HEK293 (cell line): ENCODE data around the gene ARMH2.
A peak's percentile ranks its signal among the peaks of the same experiment; 100 is the strongest.

ENCODE experiments used
- CTCF ChIA-PET: fragments of 350-600 bp; formaldehyde crosslinking; extraction: SDS; loops from one replicate; lab custom pipeline; 2021; ENCODE audit warnings: antibody characterized with exemption; lab: Yijun Ruan, JAX
- POLR2A ChIA-PET: fragments of 300-600 bp; formaldehyde crosslinking; extraction: SDS; loops from one replicate; lab custom pipeline; 2020; ENCODE audit warnings: antibody characterized with exemption, inconsistent platforms; lab: Yijun Ruan, JAX
- H3K27ac ChIP-seq: fragments of 200-500 bp; sonication (Bioruptor generic); 2 replicates; pipeline ENCODE4 v1.5.1; 2014; ENCODE audit warnings: low read depth, low read length, control low read depth, inconsistent platforms; ENCODE audit errors: extremely low read depth
- H3K36me3 ChIP-seq, 2 experiments: fragments of 200-500 bp in 1 of 2; sonication (Bioruptor generic) in 1 of 2; 1 replicate in 1 of 2; 2 replicates in 1 of 2; pipeline ENCODE4 v1.5.1; 2014 to 2017; ENCODE audit warnings: inconsistent platforms in 2 of 2, low read length in 2 of 2; ENCODE audit not compliant: control insufficient read depth in 2 of 2, insufficient read depth in 1 of 2
- H3K4me1 ChIP-seq: fragments of 200-500 bp; sonication (Bioruptor generic); 2 replicates; pipeline ENCODE4 v1.5.1; 2014; ENCODE audit warnings: mild to moderate bottlenecking, low read length, inconsistent platforms; ENCODE audit not compliant: control insufficient read depth, insufficient read depth
- H3K4me3 ChIP-seq: 2 replicates; pipeline ENCODE4 v1.5.1; 2011; ENCODE audit warnings: low read depth, mild to moderate bottlenecking, control low read depth, low read length, moderate library complexity
- H3K9me3 ChIP-seq: fragments of 200-500 bp; sonication (Bioruptor generic); 2 replicates; pipeline ENCODE4 v1.5.1; 2014; ENCODE audit warnings: low read depth, low read length, inconsistent platforms; ENCODE audit not compliant: control insufficient read depth, insufficient read depth
- GLI2 ChIP-seq: fragments of 450-650 bp; formaldehyde crosslinking; IDR thresholded peaks from 2 replicates; pipeline ENCODE4; 2017; ENCODE audit warnings: missing biosample characterization, missing genetic modification characterization, low read depth, borderline replicate concordance
- GLI4 ChIP-seq: fragments of 450-650 bp; formaldehyde crosslinking; IDR thresholded peaks from 2 replicates; pipeline ENCODE4 v1.5.1; 2016; ENCODE audit warnings: missing biosample characterization, missing genetic modification characterization
- KLF9 ChIP-seq: fragments of 450-650 bp; formaldehyde crosslinking; IDR thresholded peaks from 2 replicates; pipeline ENCODE4 v1.5.1; 2016; ENCODE audit warnings: missing biosample characterization, missing genetic modification characterization, low read depth
- PRDM1 ChIP-seq: fragments of 450-650 bp; formaldehyde crosslinking; IDR thresholded peaks from 2 replicates; pipeline ENCODE4; 2016; ENCODE audit warnings: missing biosample characterization, missing genetic modification characterization
- TRIM28 ChIP-seq: IDR thresholded peaks from 2 replicates; pipeline ENCODE4 v1.6.1; 2011; ENCODE audit warnings: low read length, control low read depth, borderline replicate concordance
- ZFP41 ChIP-seq: fragments of 450-650 bp; formaldehyde crosslinking; IDR thresholded peaks from 2 replicates; pipeline ENCODE4 v1.5.1; 2016; ENCODE audit warnings: missing biosample characterization, missing genetic modification characterization, borderline replicate concordance
- ZNF121 ChIP-seq: fragments of 450-650 bp; formaldehyde crosslinking; IDR thresholded peaks from 2 replicates; pipeline ENCODE4 v1.5.1; 2016; ENCODE audit warnings: missing biosample characterization, missing genetic modification characterization
- ZNF138 ChIP-seq: fragments of 450-650 bp; formaldehyde crosslinking; IDR thresholded peaks from 2 replicates; pipeline ENCODE4 v1.5.1; 2016; ENCODE audit warnings: missing biosample characterization, missing genetic modification characterization, borderline replicate concordance
- ZNF146 ChIP-seq: fragments of 450-650 bp; formaldehyde crosslinking; IDR thresholded peaks from 2 replicates; pipeline ENCODE4 v1.5.1; 2016; ENCODE audit warnings: missing biosample characterization, missing genetic modification characterization
- ZNF292 ChIP-seq: fragments of 450-650 bp; formaldehyde crosslinking; IDR thresholded peaks from 2 replicates; pipeline ENCODE4 v1.5.1; 2016; ENCODE audit warnings: low read depth, missing biosample characterization, missing genetic modification characterization, borderline replicate concordance
- ZNF416 ChIP-seq: fragments of 450-650 bp; formaldehyde crosslinking; IDR thresholded peaks from 2 replicates; pipeline ENCODE4 v1.5.1; 2016; ENCODE audit warnings: missing biosample characterization, missing genetic modification characterization
- ZNF561 ChIP-seq: fragments of 450-650 bp; IDR thresholded peaks from 2 replicates; pipeline ENCODE4 v1.5.1; 2018; ENCODE audit warnings: missing biosample characterization, missing genetic modification characterization, borderline replicate concordance
- ZNF571 ChIP-seq: fragments of 450-650 bp; formaldehyde crosslinking; IDR thresholded peaks from 2 replicates; pipeline ENCODE4 v1.5.0; 2017; ENCODE audit warnings: missing biosample characterization, missing genetic modification characterization
- ZNF670 ChIP-seq: fragments of 450-650 bp; formaldehyde crosslinking; IDR thresholded peaks from 2 replicates; pipeline ENCODE4 v1.5.1; 2016; ENCODE audit warnings: missing biosample characterization, missing genetic modification characterization, low read depth
- ZNF768 ChIP-seq: fragments of 450-650 bp; formaldehyde crosslinking; IDR thresholded peaks from 2 replicates; pipeline ENCODE4 v1.5.1; 2018; ENCODE audit warnings: missing biosample characterization, mild to moderate bottlenecking, missing genetic modification characterization
- ZNF791 ChIP-seq: fragments of 450-650 bp; formaldehyde crosslinking; IDR thresholded peaks from 2 replicates; pipeline ENCODE4 v1.5.1; 2016; ENCODE audit warnings: missing biosample characterization, missing genetic modification characterization
- ZNF830 ChIP-seq: fragments of 450-650 bp; IDR thresholded peaks from 2 replicates; pipeline ENCODE4 v1.5.0; 2018; ENCODE audit warnings: missing biosample characterization, missing genetic modification characterization, low read depth, mild to moderate bottlenecking, moderate library complexity
- TF ChIP-seq, protein P1 (sequence below): fragments of 450-650 bp; formaldehyde crosslinking; IDR thresholded peaks from 2 replicates; pipeline ENCODE4 v1.5.1; 2016; ENCODE audit warnings: missing biosample characterization, missing genetic modification characterization
- TF ChIP-seq, protein P2 (sequence below): fragments of 450-650 bp; formaldehyde crosslinking; IDR thresholded peaks from 2 replicates; pipeline ENCODE4; 2016; ENCODE audit warnings: missing biosample characterization, missing genetic modification characterization
- TF ChIP-seq, protein P3 (sequence below): fragments of 450-650 bp; formaldehyde crosslinking; IDR thresholded peaks from 2 replicates; pipeline ENCODE4 v1.5.1; 2016; ENCODE audit warnings: missing biosample characterization, missing genetic modification characterization
- TF ChIP-seq, protein P4 (sequence below): fragments of 450-650 bp; formaldehyde crosslinking; IDR thresholded peaks from 2 replicates; pipeline ENCODE4 v1.5.1; 2016; ENCODE audit warnings: missing biosample characterization, missing genetic modification characterization
- TF ChIP-seq, protein P5 (sequence below): fragments of 450-650 bp; formaldehyde crosslinking; IDR thresholded peaks from 2 replicates; pipeline ENCODE4 v1.5.1; 2016; ENCODE audit warnings: missing biosample characterization, missing genetic modification characterization
- TF ChIP-seq, protein P6 (sequence below): fragments of 450-650 bp; formaldehyde crosslinking; IDR thresholded peaks from 2 replicates; pipeline ENCODE4 v1.5.1; 2017; ENCODE audit warnings: missing biosample characterization, missing genetic modification characterization

Gene ARMH2

DNA sequence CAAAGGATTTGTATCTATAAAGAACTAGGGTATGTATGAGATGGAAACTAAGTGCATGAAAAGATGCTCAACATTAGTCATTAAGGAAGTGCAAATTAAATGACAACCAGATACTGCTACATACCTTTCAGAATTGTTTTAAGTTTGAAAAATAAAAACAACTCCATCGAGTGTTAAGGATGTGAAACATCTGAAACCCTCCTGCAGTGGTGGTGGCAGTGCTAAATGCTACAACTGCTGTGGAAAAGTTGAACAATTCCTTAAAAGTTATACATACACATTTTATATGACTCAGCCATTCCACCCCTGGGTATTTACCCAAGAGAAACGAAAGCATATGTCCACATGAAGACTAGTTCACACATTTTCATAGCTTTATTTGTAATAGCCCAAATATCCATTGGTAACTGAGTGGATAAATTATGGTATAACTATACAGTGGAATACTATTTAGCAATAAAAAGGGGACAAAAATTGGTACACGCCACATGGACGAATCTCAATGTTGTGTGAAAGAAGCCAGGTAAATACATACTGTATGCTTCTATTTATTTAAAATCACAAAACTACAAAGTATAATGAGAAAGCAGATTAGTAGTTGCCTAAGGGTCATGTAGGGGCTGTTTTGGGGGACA is 10.6 kb downstream of the ARMH2 start:
- H3K9me3 ChIP-seq = no peaks in the 10 kb centered on the region
- no peaks in the 10 kb centered on the region for H3K4me1 ChIP-seq
- no peak for TF ChIP-seq KLF9
- TF ChIP-seq, protein P1, sequence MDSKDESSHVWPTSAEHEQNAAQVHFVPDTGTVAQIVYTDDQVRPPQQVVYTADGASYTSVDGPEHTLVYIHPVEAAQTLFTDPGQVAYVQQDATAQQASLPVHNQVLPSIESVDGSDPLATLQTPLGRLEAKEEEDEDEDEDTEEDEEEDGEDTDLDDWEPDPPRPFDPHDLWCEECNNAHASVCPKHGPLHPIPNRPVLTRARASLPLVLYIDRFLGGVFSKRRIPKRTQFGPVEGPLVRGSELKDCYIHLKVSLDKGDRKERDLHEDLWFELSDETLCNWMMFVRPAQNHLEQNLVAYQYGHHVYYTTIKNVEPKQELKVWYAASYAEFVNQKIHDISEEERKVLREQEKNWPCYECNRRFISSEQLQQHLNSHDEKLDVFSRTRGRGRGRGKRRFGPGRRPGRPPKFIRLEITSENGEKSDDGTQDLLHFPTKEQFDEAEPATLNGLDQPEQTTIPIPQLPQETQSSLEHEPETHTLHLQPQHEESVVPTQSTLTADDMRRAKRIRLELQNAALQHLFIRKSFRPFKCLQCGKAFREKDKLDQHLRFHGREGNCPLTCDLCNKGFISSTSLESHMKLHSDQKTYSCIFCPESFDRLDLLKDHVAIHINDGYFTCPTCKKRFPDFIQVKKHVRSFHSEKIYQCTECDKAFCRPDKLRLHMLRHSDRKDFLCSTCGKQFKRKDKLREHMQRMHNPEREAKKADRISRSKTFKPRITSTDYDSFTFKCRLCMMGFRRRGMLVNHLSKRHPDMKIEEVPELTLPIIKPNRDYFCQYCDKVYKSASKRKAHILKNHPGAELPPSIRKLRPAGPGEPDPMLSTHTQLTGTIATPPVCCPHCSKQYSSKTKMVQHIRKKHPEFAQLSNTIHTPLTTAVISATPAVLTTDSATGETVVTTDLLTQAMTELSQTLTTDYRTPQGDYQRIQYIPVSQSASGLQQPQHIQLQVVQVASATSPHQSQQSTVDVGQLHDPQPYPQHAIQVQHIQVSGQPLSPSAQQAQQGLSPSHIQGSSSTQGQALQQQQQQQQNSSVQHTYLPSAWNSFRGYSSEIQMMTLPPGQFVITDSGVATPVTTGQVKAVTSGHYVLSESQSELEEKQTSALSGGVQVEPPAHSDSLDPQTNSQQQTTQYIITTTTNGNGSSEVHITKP (tag by site-specific recombination) = no peak
- TF ChIP-seq GLI4 (tag by site-specific recombination) = no peak
- TF ChIP-seq ZNF791 (tag by site-specific recombination) = no peak
- peak; percentile 61 for TF ChIP-seq ZNF146
- TF ChIP-seq, protein P2, sequence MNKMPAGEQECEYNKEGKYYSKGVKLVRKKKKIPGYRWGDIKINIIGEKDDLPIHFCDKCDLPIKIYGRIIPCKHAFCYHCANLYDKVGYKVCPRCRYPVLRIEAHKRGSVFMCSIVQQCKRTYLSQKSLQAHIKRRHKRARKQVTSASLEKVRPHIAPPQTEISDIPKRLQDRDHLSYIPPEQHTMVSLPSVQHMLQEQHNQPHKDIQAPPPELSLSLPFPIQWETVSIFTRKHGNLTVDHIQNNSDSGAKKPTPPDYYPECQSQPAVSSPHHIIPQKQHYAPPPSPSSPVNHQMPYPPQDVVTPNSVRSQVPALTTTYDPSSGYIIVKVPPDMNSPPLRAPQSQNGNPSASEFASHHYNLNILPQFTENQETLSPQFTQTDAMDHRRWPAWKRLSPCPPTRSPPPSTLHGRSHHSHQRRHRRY (tag by site-specific recombination) = no peak
- no peak overlapping the region for H3K27ac ChIP-seq
- H3K36me3 ChIP-seq = peaks cover 47 to 59% of the 10 kb centered on the region in 2 experiments
- ChIA-PET CTCF (no interaction called here), POLR2A (interaction anchor here (1.4 to 1.6 kb wide), 2 partner anchors 10 to 12 kb away, joined by 4 read pairs; no protein-coding TSS in a partner anchor)
- no peak overlapping the region for H3K4me3 ChIP-seq

DNA sequence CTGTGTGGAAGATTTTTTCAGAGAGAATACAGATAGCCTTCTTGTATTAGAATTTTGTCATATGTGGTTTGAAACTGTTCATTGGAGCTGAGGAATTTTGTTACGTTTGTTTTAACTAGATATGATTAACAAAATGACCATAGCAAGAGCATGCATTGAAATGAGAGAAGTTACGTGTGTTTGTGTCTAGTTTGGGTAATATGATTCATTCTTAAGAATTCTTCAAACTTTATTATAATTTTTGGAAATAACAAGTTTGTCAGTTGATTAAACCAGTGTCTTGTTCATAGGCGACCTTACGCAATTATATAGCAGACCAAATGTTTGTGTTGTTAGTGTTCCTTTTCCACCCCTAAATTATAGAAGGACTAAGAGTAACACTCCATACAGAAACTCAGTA is 18.5 kb downstream of the ARMH2 start:
- ChIA-PET POLR2A (interaction anchor here (0.9 kb wide), 1 partner anchor 133 kb away, joined by 3 read pairs; no protein-coding TSS in a partner anchor), CTCF (interaction anchor here (0.7 to 1.5 kb wide), 2 partner anchors 75 to 497 kb away, joined by 3 to 4 read pairs; no protein-coding TSS in a partner anchor)
- Histone ChIP-seq H3K9me3 (no peaks in the 10 kb centered on the region), H3K36me3 (peaks cover 45 to 80% of the 10 kb centered on the region in 2 experiments), H3K27ac (no peak overlapping the region), H3K4me3 (no peak overlapping the region), H3K4me1 (peaks cover 11% of the 10 kb centered on the region)
- no peak for TF ChIP-seq ZNF768 (tag by site-specific recombination)
- TF ChIP-seq ZNF138 (tag by site-specific recombination) = no peak
- no peak for TF ChIP-seq ZNF561 (tag by site-specific recombination)
- TF ChIP-seq ZFP41 (tag by site-specific recombination) = no peak
- TF ChIP-seq PRDM1 = no peak
- TF ChIP-seq, protein P3, sequence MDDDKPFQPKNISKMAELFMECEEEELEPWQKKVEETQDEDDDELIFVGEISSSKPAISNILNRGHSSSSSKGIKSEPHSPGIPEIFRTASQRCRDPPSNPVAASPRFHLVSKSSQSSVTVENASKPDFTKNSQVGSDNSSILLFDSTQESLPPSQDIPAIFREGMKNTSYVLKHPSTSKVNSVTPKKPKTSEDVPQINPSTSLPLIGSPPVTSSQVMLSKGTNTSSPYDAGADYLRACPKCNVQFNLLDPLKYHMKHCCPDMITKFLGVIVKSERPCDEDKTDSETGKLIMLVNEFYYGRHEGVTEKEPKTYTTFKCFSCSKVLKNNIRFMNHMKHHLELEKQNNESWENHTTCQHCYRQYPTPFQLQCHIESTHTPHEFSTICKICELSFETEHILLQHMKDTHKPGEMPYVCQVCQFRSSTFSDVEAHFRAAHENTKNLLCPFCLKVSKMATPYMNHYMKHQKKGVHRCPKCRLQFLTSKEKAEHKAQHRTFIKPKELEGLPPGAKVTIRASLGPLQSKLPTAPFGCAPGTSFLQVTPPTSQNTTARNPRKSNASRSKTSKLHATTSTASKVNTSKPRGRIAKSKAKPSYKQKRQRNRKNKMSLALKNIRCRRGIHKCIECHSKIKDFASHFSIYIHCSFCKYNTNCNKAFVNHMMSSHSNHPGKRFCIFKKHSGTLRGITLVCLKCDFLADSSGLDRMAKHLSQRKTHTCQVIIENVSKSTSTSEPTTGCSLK = no peak
- TF ChIP-seq TRIM28 = no peak
- no peak for TF ChIP-seq ZNF670 (tag by site-specific recombination)
- no peak for TF ChIP-seq ZNF830 (tag by site-specific recombination)
- TF ChIP-seq, protein P4, sequence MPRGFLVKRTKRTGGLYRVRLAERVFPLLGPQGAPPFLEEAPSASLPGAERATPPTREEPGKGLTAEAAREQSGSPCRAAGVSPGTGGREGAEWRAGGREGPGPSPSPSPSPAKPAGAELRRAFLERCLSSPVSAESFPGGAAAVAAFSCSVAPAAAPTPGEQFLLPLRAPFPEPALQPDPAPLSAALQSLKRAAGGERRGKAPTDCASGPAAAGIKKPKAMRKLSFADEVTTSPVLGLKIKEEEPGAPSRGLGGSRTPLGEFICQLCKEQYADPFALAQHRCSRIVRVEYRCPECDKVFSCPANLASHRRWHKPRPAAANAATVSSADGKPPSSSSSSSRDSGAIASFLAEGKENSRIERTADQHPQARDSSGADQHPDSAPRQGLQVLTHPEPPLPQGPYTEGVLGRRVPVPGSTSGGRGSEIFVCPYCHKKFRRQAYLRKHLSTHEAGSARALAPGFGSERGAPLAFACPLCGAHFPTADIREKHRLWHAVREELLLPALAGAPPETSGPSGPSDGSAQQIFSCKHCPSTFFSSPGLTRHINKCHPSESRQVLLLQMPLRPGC (tag by site-specific recombination) = no peak
- no peak for TF ChIP-seq ZNF292
- no peak for TF ChIP-seq ZNF121 (tag by site-specific recombination)
- no peak for TF ChIP-seq GLI2 (tag by site-specific recombination)
- TF ChIP-seq, protein P5, sequence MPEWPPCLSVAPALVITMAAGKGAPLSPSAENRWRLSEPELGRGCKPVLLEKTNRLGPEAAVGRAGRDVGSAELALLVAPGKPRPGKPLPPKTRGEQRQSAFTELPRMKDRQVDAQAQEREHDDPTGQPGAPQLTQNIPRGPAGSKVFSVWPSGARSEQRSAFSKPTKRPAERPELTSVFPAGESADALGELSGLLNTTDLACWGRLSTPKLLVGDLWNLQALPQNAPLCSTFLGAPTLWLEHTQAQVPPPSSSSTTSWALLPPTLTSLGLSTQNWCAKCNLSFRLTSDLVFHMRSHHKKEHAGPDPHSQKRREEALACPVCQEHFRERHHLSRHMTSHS = no peak
- TF ChIP-seq ZNF571 (tag by site-specific recombination) = no peak
- no peak for TF ChIP-seq ZNF416 (tag by site-specific recombination)
- TF ChIP-seq, protein P6, sequence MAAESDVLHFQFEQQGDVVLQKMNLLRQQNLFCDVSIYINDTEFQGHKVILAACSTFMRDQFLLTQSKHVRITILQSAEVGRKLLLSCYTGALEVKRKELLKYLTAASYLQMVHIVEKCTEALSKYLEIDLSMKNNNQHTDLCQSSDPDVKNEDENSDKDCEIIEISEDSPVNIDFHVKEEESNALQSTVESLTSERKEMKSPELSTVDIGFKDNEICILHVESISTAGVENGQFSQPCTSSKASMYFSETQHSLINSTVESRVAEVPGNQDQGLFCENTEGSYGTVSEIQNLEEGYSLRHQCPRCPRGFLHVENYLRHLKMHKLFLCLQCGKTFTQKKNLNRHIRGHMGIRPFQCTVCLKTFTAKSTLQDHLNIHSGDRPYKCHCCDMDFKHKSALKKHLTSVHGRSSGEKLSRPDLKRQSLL (tag by site-specific recombination) = no peak
